SIG-M5 treated with dmso at 0.1 percent for 504 hours (cell line): ENCODE results near the gene OGFOD3.
"Not testable (repeated sequence)": the region's sequence is repeated elsewhere in the genome, so short reads cannot be mapped to it uniquely, and the experiment has no call there.

ENCODE experiments used
- DNase-seq: peaks from one replicate; lab custom pipeline; 2025; ENCODE audit not compliant: unreplicated experiment; lab: John Stamatoyannopoulos, UW

OGFOD3 gene, protein sequence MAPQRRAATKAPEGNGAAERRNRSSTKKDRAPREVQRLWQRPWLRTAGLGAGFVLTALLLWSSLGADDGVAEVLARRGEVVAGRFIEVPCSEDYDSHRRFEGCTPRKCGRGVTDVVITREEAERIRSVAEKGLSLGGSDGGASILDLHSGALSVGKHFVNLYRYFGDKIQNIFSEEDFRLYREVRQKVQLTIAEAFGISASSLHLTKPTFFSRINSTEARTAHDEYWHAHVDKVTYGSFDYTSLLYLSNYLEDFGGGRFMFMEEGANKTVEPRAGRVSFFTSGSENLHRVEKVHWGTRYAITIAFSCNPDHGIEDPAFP

DNA sequence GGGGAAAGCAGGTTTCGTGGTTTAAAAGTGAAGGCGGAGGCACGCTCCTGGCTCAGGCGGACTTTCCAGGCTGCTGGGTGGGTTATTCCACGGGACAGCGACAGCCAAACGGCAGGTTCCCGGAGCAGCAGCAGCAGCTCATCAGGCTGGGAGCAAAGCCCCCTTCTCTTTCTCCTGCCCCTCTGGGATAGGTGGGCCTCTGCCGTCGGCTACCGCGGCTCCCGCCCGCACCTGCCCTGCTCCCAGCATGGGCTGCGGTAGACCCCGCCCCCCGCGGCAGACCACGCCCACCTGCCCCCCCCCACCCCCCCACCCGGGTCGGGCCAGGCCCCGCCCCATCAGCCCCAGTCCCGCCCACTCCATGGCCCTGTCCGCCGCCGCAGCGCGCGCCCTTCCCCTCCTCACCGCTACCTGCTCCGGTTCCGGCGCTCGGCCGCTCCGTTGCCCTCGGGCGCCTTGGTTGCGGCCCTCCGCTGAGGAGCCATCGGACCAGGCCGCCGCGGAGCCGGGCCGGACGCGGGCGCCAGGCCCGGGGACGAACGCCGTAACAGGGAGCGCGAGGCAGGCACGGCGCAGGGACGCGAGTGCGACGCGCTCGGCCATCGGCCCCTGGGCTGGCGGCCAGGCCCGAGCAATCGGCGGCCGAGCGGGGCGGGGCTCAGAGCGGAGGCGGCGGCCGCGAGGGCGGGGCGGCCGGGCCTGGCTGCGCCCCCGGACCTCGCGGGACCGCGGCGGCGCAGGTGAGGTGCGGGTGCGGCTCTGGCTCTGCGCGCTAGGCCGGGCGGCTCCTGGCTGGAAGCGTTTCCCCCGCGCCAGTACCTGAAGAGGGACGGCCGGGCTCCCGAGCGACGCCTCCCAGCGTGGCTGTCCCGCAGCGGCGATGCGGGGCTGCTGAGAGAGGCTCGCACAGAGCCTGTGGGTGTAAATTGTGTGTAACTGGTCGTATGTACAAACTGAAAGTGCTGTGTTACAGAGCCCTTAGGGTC lies at the start of gene OGFOD3, which contains the start of gene HEXD:
Gene OGFOD3, minus strand, starts transcription at position 586 of the 986 bp plus-strand sequence. Its CDS starts 101 bp downstream, at position 485.
Gene HEXD, plus strand, starts transcription at position 347 of the 986 bp plus-strand sequence. CDS start 1,453 bp downstream, outside the sequence.
- peak; percentile 79 for DNase-seq

DNA sequence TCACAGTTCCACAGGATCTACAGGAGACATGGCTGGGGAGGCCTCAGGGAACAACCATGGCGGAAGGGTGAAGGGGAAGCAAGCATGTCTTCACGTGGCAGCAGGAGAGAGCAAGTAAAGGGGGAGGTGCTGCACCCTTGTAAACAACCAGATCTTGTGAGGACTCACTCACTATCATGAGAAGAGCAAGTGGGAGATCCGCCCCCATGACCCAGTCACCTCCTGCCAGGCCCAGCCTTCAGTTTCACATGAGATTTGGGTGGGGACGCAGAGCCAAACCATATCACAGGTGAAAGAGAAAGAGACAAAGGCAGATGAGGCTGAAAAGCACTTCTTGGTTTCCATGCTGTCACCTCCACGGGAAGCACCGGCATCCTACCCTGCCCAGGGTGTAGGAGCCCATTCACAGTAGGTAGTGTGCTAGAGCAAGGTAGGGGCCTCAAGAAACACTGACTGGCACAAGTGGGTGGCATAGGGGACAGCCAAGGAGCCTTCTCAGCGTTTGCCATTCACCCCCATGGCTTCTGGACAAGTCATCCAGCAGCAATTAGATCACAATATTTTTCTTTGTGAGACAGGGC lies 46.7 kb upstream of the OGFOD3 start:
- DNase-seq, result no peak

DNA sequence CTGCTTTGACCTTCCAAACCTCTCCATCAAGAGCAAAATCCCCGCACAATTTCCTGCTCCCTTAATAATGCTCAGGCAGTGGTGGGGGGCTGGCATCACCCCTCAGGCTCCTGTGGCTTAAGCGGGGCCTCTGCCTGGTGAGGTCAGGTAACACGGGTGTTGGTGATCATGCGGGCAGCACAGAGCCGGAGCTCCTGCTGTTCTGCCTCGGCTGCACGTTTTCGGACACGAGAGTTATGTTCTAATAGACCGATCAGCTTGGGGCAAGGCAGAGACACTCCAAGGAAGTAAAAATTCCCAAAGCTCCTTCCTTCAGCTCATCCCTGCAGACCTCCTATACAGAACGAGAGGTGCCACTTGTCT lies 46.2 kb upstream of the OGFOD3 start:
- DNase-seq, result no peak

DNA sequence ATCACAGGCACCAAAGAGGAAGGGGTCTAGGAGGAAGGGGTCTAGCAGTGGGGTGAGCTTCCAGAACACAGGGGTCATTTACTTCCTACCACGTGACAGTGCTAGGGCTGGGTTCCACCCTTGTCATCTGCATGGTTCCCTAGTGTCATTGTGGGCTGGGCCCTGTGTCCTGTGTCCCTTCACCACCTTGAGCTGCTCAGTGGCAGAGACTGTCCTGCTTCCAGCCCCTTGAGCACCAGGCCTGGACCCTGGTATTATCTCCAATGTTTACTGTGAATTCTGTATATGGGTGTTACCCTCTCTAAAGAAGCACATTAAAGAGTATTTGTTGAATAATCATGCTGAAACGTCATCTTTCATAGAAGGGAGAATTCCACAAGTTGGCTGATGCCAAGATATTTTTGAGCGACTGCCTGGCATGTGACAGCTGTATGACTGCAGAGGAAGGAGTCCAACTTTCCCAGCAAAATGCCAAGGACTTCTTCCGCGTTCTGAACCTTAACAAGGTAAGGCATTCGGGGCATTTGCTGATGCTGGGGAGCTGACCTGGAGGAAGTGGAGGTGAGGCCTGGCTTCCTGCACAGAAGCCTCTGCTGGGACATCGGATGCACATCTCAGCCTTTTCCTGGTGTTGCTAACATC lies 45.7 kb upstream of the OGFOD3 start:
- DNase-seq, result no peak

DNA sequence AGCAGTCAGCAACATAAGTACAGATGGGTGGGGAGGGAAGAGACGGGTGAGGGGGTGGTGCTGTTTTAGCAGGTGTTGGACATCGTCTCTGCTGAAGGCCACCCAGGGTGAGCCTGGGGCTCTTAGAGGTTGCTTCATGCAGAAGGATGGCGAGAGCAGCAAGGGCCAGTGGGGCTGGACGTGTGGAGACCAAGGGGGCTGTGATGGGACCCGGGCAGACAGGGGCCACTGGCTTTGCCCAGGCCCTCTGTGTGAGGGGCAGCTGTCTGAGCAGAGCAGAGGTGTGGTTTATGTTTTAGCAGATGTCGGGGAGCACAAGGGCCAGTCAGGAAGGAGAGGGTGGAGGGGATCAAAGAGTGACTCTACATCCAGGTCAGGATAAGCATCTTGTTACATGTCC lies 45.0 kb upstream of the OGFOD3 start:
- DNase-seq, result no peak

DNA sequence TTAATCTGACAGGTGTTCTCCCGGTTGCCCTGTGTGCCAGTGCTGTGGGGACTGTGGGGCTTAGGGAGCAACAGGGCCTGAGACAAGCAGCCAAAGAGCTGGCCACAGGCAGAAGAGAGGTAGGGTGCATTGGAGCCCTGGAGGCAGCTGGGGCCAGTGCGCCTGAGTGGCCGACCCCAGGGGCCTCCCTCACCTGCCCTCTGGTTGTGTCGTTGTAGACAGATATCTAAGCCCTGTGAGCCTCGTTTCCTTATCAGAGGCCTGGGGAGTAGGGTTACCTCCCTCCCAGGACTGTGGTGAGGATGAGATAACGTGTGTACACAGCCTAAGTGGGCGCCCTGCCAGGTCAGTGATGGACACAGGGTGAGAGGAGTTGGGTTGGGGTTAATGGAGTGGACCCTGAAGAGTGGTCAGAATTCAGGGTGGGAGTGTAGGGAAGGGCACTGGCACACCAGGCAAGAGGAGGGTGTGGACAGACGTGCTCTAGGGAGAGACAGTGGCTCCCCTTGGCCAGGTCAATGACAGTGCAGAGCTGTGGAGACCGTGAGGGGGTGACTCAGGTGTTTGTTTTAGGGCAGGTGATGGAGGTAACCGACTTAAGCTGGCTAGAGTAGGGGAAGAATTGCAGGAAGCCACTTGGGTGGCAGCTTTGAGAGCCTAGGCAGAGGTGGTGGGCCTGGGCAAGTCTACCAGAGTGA lies 43.6 kb upstream of the OGFOD3 start:
- no peak for DNase-seq

DNA sequence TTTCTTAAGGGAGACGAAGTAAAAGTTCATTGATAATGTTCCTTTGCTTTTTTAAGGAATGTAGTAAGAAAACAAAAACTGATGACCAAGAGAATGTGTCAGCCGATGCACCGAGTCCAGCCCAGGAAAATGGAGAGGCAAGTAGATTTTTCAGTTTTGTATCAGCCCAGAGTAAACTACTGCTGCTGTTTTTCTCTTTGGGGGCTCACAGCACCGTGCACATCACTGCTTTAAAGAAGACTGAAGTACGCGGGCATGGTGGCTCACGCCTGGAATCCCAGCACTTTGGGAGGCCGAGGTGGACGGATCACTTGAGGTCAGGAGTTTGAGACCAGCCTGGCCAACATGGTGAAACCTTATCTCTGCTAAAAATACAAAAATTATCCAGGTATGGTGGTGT lies 41.5 kb upstream of the OGFOD3 start:
- DNase-seq, result not testable (repeated sequence)

DNA sequence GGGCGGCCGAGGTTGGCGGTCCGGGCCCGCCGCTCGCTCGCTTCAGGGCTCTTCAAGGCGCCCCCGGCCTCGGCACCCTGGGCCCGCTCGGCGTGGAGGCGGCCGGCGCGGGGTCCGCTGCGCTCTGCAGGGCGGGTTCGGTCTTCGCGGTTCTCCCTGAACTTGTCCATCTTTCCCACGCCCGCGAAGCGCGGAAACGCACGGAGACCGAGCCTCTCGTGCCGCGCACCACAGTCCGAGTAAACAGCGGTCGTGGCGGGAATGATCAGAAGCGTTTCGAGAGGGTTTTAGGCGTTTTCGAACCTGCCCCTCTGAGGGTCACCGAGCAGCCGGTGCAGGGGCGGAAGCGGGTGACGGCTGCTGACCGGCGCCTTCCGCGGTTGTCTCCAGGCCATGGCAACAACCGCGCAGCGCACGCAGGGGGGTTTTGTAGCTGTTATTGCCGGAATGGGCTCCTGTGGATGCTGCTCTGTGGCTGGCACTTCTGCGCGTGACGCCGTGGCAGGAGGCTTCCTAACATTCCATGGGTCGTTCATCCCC lies 40.6 kb upstream of the OGFOD3 start:
- peak; percentile 16 for DNase-seq

DNA sequence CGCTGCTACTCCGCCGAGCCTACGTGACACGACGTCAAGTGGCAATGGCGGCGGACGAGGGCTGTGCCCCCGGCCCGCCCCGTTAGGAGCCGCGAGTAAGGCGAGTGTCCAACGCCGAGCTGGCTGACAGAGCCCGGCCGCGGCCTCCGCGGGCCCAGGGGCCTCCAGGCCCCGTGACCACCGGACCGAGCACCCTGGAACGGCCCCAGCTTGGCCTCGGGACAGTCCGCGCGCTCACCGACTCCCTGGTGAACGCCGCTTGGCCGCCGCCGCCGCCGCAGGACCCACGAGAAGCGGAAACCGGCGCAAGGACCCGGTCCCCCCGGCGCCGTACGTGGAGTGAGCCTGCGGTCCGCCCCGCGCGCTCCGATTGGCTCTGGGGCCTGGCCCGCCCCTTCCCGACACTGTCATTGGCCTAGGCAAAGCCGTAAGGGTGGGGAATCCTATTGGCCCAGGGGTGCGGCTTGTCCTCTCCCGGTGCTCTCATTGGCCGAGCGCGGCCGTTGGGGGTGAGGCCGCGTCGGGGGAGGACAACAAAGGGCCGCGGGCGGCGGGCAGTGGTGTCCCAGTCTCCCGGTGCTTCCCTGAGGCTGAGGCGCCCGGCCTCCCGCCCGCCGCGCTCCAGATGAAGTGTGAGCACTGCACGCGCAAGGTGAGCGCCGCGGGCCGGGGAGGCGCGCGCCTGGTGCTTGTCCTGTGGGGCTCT lies 39.9 kb upstream of the OGFOD3 start, which contains the start of gene NARF:
Gene NARF, plus strand, starts transcription at position 563 of the 706 bp plus-strand sequence. Its CDS starts 63 bp downstream, at position 626.
- DNase-seq, result peak; percentile 99

DNA sequence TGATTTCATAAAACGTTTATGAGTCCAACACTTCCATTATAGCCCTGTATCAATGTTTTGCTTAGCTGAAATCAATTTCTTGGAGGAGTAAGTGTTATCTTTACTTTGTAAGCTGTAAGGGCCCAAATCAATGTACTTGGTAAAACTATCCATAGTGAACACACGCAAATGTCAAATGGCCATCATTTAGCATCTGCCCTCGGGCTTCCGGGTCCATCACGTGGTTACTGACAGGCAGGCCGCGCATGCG lies 39.5 kb upstream of the OGFOD3 start:
- peak; percentile 89 for DNase-seq

DNA sequence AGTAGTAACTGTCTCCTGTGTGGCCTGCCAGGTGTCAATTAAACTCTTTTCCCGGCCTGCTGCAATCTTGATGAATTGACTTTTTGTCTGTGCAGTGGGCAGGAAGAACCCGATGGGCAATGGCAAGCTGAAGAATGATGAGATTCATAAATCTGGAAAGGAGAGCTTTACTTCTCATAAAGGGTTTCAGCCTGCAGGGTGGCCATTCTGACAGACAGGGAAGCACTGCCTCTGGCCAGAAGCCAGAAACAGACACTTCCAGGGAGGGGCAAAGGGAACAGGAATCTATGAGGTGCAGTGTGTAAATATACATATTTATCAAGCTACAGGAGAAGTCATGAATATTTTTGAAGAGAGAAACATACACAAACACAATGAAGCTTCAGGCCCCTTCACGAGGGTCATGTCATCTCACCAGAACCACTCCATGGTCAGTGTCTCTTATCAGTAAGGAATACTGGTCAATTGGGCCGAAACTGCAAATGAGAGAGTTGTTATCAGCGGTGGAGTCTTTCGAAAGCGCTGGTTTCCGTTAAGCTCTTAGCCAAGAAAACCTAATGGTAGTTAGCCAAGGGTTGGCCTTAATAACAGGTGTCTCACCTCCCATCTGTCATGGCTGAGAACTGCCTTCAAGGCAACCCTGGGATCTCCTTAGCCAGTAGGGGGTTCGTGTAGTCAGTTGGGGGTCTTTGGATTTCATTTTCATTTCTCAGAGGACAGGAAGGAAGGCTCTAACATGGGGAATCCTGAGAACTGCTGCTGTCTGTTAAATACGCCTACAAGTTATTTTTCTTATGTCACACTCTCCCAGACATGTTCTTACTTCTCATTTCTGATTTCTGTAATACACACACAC lies 38.9 kb upstream of the OGFOD3 start:
- DNase-seq, result no peak

DNA sequence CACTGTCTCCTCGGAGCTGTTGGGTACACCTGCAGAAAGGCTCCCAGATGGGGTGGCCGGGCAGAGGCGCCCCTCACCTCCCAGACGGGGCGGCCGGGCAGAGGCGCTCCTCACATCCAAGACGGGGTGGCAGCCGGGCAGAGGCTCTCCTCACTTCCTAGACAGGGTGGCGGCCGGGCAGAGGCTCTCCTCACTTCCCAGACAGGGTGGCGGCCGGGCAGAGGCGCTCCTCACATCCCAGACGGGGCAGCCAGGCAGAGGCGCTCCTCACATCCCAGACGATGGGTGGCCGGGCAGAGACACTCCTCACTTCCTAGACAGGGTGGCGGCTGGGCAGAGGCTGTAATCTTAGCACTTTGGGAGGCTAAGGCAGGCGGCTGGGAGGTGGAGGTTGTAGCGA lies 35.3 kb upstream of the OGFOD3 start:
- not testable (repeated sequence) for DNase-seq

DNA sequence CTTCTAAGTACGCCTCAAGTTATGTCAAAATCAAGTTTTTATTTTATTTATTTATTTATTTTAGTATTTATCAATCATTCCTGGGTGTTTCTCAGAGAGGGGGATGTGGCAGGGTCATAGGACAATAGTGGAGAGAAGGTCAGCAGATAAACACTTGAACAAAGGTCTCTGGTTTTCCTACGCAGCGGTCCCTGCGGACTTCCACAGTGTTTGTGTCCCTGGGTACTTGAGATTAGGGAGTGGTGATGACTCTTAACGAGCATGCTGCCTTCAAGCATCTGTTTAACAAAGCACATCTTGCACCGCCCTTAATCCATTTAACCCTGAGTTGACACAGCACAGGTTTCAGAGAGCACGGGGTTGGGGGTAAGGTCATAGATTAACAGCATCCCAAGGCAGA lies 34.8 kb upstream of the OGFOD3 start:
- DNase-seq, result not testable (repeated sequence)

DNA sequence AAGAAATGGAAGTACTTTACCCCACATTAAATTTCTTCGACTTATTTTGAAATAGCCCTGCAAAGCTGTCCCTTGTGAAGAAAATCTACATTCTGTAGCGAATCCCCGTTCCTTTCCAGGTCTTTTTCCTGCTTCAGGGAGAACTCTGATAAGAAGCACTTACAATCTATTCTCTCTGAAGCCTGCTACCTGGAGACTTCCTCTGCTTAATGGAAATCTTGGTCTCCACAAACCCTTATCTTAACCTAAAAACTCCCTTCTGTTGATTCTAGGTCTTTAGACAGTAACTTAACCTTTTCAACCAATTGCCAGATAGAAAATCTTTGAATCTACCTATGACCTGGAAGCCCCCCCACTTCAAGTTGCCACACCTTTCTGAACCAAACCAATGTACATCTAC lies 33.8 kb upstream of the OGFOD3 start:
- DNase-seq, result no peak

DNA sequence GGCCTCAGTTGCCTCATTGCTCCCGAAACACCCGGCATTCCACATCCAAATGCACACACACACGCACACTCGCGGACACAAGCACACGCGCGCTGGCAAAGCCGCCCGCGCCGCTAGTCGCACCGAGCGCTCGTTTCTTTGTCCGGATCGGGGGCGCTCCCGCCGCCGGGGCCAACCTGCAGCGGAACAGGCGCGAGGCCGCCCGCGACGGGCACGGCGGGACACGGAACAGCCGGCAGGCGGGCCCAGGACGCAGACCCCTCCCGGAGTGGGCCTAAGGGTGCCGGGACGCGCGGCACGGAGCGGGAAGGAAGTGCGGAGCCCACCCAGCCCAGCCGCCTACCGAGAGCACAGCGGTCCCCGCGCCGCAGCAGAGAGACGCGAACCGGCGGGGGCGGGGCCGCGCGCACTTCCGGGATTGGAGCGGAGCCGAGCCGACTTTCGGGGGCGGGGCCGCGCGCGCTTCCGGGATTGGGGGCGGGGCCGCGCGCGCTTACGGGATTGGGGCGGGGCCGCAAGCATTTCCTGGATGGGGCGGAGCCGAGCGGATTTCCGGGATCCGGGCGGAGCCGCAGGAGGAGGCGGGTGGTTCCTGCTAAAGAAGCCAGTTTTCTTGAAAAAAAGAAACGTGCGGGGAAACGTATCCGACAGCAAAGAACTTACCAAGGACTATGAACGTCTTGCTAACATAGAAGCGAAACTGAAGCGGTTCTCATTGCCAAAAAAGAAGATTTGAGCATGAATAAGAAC lies 32.1 kb upstream of the OGFOD3 start, which contains the start of gene CYBC1:
Gene CYBC1, minus strand, starts transcription at position 396 of the 750 bp plus-strand sequence. CDS start 1,498 bp downstream, outside the sequence.
- peak; percentile 93 for DNase-seq

DNA sequence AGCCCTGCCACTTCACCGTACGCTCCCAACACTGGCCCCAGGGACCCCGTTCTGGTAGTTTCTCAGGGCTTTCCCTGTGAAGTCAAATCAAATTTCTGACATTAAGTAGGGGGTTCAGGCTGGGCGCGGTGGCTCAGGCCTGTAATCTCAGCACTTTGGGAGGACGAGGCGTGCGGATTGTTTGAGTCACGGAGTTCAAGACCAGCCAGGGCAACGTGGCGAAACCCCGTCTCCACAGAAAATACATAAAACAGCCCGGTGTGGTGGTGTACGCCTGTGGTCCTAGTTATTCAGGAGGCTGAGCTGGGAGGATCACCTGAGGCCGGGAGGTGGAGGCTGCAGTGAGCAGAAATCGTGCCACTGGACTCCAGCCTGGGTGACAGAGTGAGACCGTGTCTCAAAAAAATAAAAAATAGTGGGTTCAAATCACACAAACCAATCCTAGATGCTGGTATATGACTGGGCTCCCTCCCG lies 31.5 kb upstream of the OGFOD3 start:
- DNase-seq, result no peak

DNA sequence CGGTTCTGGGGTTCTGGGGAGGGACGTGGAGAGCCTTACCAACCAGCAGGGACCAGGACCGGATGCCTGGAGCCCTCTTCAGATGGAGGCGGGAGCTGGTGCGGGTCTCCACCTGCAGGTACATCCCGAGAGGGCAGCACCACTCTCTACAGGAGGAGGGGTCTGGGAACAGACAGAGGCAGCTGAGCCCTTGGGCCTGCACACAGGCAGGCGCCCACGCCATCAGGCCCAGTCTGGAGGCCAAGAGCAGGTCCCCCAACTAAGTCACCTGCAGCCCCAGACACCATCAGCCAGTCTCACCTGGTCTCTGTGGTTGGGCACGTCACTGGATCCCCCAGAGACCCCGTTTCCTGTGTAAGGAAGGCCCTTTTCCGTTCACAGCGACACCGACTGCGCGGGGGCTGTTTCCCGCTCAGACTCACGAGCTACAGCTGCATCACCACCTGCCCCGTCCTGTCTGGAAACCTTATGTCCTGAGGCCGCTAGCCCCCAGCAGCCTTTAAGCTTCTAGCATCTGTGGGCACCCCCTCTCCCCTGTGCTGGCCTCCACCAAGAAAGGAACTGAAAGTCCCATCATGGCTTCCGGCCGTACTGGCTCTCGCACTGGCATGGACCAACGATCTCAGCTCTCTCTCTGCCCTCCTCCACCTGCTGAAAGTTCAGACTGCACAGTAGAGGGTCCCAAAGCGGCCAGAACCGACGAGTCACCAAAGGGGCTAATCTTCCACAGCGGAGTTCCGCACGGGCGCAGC lies 30.9 kb upstream of the OGFOD3 start:
- peak; percentile 75 for DNase-seq
